Activated B cell treated with CpG ODN at 0.5 μM for 24 hours (primary cell): ENCODE results near the gene PTPN14. TPM values are rescaled to one million over a fixed set of nuclear protein-coding genes. Genes with fewer than 3 reads are reported as not detected.

ENCODE experiments used
- ATAC-seq: fragments of 200-7000 bp; cut with Tn5 transposase; one replicate; pipeline ENCODE4 v1.10.0; 2021; ENCODE audit warnings: low read depth, mild to moderate bottlenecking, moderate library complexity
- CTCF ChIA-PET: fragments of 350-600 bp; sonication (Branson Sonifier 250); formaldehyde crosslinking; loops from one replicate; lab custom pipeline; 2021; ENCODE audit warnings: antibody characterized with exemption; lab: Charles Lee
- POLR2A ChIA-PET: fragments of 350-600 bp; sonication (Branson Sonifier 250); formaldehyde crosslinking; loops from one replicate; lab custom pipeline; 2021; ENCODE audit warnings: antibody characterized with exemption; lab: Charles Lee
- DNase-seq: peaks from one replicate; pipeline ENCODE4 v3.0.0; 2022
- H3K27ac Mint-ChIP-seq: one replicate; pipeline ENCODE4 v1.8.0; 2020; ENCODE audit warnings: mixed read lengths
- H3K27me3 Mint-ChIP-seq: one replicate; pipeline ENCODE4 v1.8.0; 2021; ENCODE audit warnings: mixed read lengths
- H3K36me3 Mint-ChIP-seq: one replicate; pipeline ENCODE4 v1.8.0; 2021; ENCODE audit warnings: low read depth, mixed read lengths
- H3K4me1 Mint-ChIP-seq: one replicate; pipeline ENCODE4 v1.8.0; 2021; ENCODE audit warnings: mixed read lengths
- H3K4me3 Mint-ChIP-seq: one replicate; pipeline ENCODE4 v1.8.0; 2020; ENCODE audit warnings: mild to moderate bottlenecking, mixed read lengths
- H3K9me3 Mint-ChIP-seq: one replicate; pipeline ENCODE4 v1.8.0; 2020; ENCODE audit warnings: mixed read lengths
- CTCF ChIP-seq: fragments of 200-600 bp; IDR thresholded peaks from one replicate; pipeline ENCODE4 v1.8.0; 2022; ENCODE audit warnings: antibody characterized with exemption, mild to moderate bottlenecking
- intact Hi-C: fragments of 100-400 bp; cut with micrococcal nuclease; formaldehyde crosslinking; loops from one replicate; pipeline ENCODE4 v1.15.1; 2024
- total RNA-seq: library from RNA; stranded (reverse); gene quantifications from 2 replicates; pipeline ENCODE4 v1.2.3, GENCODE V29; 2022

PTPN14 gene
- total RNA-seq, 1 donor from 2014 or later, result not detected

DNA sequence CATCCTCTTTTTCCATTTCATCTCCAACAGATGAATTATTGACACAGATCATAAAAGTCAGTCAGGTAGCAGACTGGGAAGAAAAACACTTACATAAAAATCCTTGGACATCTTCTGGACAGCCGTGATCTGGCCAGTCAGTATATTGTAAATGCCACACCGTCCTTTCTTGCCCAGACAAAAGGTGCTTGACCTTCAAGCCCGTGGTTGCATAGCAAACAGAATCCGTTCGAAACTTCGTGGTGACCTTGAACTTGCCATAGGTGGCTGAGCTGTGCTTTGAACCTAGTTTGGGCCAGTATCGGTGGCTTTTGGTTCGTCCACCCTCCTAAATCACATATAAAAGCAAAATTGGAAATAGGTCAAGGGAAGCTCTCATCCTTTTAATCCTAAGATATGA, 182.0 kb downstream of the PTPN14 start:
- DNase-seq (no peak), ATAC-seq (no peak)
- intact Hi-C loops, result no loop called here
- ChIA-PET CTCF (no interaction called here), POLR2A (no interaction called here)
- Mint-ChIP-seq H3K4me1 (no peaks in the 10 kb centered on the region), H3K9me3 (no peaks in the 10 kb centered on the region), H3K4me3 (no peak overlapping the region), H3K27me3 (peaks cover 4% of the 10 kb centered on the region), H3K36me3 (no peaks in the 10 kb centered on the region), H3K27ac (no peak overlapping the region)
- no peak for TF ChIP-seq CTCF

DNA sequence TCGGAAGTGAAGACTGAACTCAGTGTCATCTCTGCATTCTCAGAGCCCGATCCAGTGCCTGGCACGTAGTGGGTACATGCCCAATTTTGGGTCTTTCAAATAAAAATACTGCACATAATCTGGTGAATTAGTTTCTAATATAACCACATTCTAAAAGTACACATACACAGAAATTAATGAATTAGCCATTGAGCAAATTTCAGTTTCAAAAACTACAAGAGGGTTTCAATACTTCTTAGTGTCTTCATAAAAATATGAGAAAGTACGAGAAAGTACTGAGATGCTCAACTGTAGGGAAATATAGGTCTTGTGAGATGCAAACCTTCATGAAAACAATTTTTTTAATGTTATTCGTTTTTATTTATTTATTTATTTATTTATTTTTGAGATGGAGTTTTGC, 183.6 kb downstream of the PTPN14 start:
- ChIA-PET POLR2A (no interaction called here), CTCF (no interaction called here)
- no peak overlapping the region for H3K27ac Mint-ChIP-seq
- H3K36me3 Mint-ChIP-seq, result no peaks in the 10 kb centered on the region
- intact Hi-C loops, result no loop called here
- H3K27me3 Mint-ChIP-seq, result peaks cover 13% of the 10 kb centered on the region
- DNase-seq, result no peak
- TF ChIP-seq CTCF, result no peak
- H3K4me3 Mint-ChIP-seq, result no peak overlapping the region
- H3K4me1 Mint-ChIP-seq, result no peaks in the 10 kb centered on the region
- no peaks in the 10 kb centered on the region for H3K9me3 Mint-ChIP-seq
- no peak for ATAC-seq

GRCh38 chr1:214364786-214365295, 186.6 kb downstream of the PTPN14 start:
- peaks cover 26% of the 10 kb centered on the region for H3K27me3 Mint-ChIP-seq
- DNase-seq (no peak), ATAC-seq (no peak)
- no peaks in the 10 kb centered on the region for H3K36me3 Mint-ChIP-seq
- H3K27ac Mint-ChIP-seq, result no peak overlapping the region
- H3K4me3 Mint-ChIP-seq, result no peak overlapping the region
- intact Hi-C loops, result no loop called here
- no peak for TF ChIP-seq CTCF
- H3K9me3 Mint-ChIP-seq, result no peaks in the 10 kb centered on the region
- ChIA-PET POLR2A (no interaction called here), CTCF (no interaction called here)
- H3K4me1 Mint-ChIP-seq, result no peaks in the 10 kb centered on the region

DNA sequence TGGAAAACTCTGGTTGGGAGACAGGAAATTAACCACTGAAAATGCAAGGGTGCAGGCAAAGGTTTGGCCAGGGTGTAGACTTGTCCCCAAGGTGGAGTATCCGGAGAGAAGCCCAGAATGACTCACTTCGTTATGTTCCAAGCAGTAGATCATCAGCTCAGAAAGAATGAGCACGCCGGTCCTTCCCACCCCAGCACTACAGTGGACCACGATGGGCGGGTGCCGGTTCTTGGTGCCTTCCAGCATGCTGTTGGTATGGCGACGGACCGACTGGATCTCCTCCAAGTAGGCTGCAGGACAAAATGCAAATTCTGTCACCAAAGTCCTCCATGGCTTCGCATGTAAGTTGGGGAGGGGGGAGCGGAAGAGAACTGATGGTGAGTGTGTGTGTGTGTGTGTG, 187.0 kb downstream of the PTPN14 start:
- H3K27ac Mint-ChIP-seq, result no peak overlapping the region
- ATAC-seq (no peak), DNase-seq (no peak)
- H3K4me3 Mint-ChIP-seq, result no peak overlapping the region
- ChIA-PET POLR2A (no interaction called here), CTCF (no interaction called here)
- H3K36me3 Mint-ChIP-seq, result no peaks in the 10 kb centered on the region
- no peaks in the 10 kb centered on the region for H3K4me1 Mint-ChIP-seq
- intact Hi-C loops, result no loop called here
- no peak for TF ChIP-seq CTCF
- no peaks in the 10 kb centered on the region for H3K9me3 Mint-ChIP-seq
- H3K27me3 Mint-ChIP-seq, result peaks cover 26% of the 10 kb centered on the region

DNA sequence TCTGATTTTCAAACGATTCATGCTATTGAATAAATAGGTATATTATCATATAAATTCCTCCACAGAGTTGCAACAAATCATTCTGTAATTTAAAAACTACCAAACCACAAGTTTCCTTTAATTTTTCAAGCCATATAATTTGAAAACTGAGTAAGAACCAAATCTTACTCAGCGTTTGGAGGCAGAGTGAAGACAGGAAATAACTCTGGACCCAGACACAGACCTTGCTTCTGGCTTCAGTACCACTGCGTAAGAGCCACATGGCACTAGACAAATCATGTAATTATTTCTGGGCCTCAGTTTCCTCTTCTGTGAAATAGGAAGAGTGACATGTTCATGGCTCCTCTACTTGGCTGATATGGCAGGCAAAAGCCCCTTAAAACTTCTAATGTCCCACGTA, 188.0 kb downstream of the PTPN14 start:
- DNase-seq (no peak), ATAC-seq (no peak)
- Mint-ChIP-seq H3K36me3 (no peaks in the 10 kb centered on the region), H3K27me3 (peaks cover 26% of the 10 kb centered on the region), H3K9me3 (no peaks in the 10 kb centered on the region), H3K4me3 (no peak overlapping the region), H3K4me1 (no peaks in the 10 kb centered on the region), H3K27ac (no peak overlapping the region)
- intact Hi-C loops, result no loop called here
- no peak for TF ChIP-seq CTCF
- POLR2A ChIA-PET, result no interaction called here
- CTCF ChIA-PET, result no interaction called here
